PC-9 (cell line): ENCODE measurements around the gene AIG1. TPM values are rescaled to one million over a fixed set of nuclear protein-coding genes. Genes with fewer than 3 reads are reported as not detected.

ENCODE experiments used
- BruUV-seq: library from RNA; stranded (reverse); fragments of 400-500 nt; replicated peaks from 2 replicates; lab custom pipeline; 2021; lab: Mats Ljungman, UMichigan
- CTCF ChIA-PET: fragments of 300-600 bp; sonication (Branson Sonifier 250); formaldehyde crosslinking; loops from one replicate; lab custom pipeline; 2022; ENCODE audit warnings: antibody characterized with exemption; lab: Charles Lee
- POLR2A ChIA-PET: fragments of 300-600 bp; sonication (Branson Sonifier 250); formaldehyde crosslinking; loops from one replicate; lab custom pipeline; 2022; ENCODE audit warnings: antibody characterized with exemption; ENCODE audit not compliant: unreplicated experiment; lab: Charles Lee
- DNase-seq, 2 experiments: peaks; one replicate each; pipeline versions ENCODE4 v3.0.0 to v3.0.0-alpha.2; 2015 to 2022; ENCODE audit warnings: mixed read lengths in 1 of 2
- H2AFZ ChIP-seq: fragments of 200-600 bp; sonication (generic); 2 replicates; pipeline ENCODE4 v1.8.1; 2017; ENCODE audit warnings: antibody characterized with exemption
- H3F3A ChIP-seq: fragments of 200-600 bp; sonication (generic); 2 replicates; pipeline ENCODE4 v1.8.1; 2017; ENCODE audit warnings: antibody characterized with exemption, mild to moderate bottlenecking, low read depth; ENCODE audit not compliant: insufficient read depth
- H3K27ac ChIP-seq: fragments of 200-600 bp; sonication (generic); 2 replicates; pipeline ENCODE4 v1.6.1; 2016; ENCODE audit warnings: mixed run types
- H3K27me3 ChIP-seq: fragments of 200-600 bp; sonication (generic); 2 replicates; pipeline ENCODE4 v1.6.1; 2016; ENCODE audit warnings: low read depth, mixed run types; ENCODE audit not compliant: insufficient read depth
- H3K36me3 ChIP-seq: fragments of 200-600 bp; sonication (generic); 2 replicates; pipeline ENCODE4 v1.6.1; 2016; ENCODE audit warnings: low read depth, mixed run types
- H3K4me1 ChIP-seq: fragments of 200-600 bp; sonication (generic); replicated peaks from 2 replicates; pipeline ENCODE4 v1.6.1; 2016; ENCODE audit warnings: mixed run types; ENCODE audit not compliant: insufficient read depth
- H3K4me2 ChIP-seq: fragments of 200-600 bp; sonication (generic); 2 replicates; pipeline ENCODE4 v1.6.1; 2017; ENCODE audit warnings: mixed run types
- H3K4me3 ChIP-seq: fragments of 200-600 bp; sonication (generic); 2 replicates; pipeline ENCODE4 v1.6.1; 2016; ENCODE audit warnings: mixed run types
- H3K79me2 ChIP-seq: fragments of 200-600 bp; sonication (generic); 2 replicates; pipeline ENCODE4 v1.6.1; 2017; ENCODE audit warnings: low read depth, mixed run types
- H3K9me2 ChIP-seq: fragments of 200-600 bp; sonication (generic); 2 replicates; pipeline ENCODE4 v1.8.1; 2017; ENCODE audit warnings: mild to moderate bottlenecking; ENCODE audit not compliant: insufficient read depth
- H3K9me3 ChIP-seq: fragments of 200-600 bp; sonication (generic); 2 replicates; pipeline ENCODE4 v1.8.1; 2016; ENCODE audit warnings: low read depth; ENCODE audit not compliant: insufficient read depth
- H4K20me1 ChIP-seq: fragments of 200-600 bp; sonication (generic); 2 replicates; pipeline ENCODE4 v1.8.1; 2017; ENCODE audit not compliant: insufficient read depth
- EZH2 ChIP-seq: fragments of 200-600 bp; sonication (generic); IDR thresholded peaks from 2 replicates; pipeline ENCODE4 v1.8.0; 2017; ENCODE audit warnings: antibody characterized with exemption, low read depth
- intact Hi-C: fragments of 100-400 bp; cut with micrococcal nuclease; formaldehyde crosslinking; loops from one replicate; pipeline ENCODE4 v1.10.0; 2022; ENCODE audit not compliant: unreplicated experiment
- total RNA-seq: library from RNA; stranded (reverse); gene quantifications from 2 replicates; pipeline ENCODE4 v1.2.3, GENCODE V29; 2021
- TF ChIP-seq, protein P1 (sequence below): fragments of 200-600 bp; sonication (generic); conservative IDR thresholded peaks from 2 replicates; pipeline ENCODE4 v1.6.1; 2017; ENCODE audit warnings: mixed run types, antibody characterized with exemption, mild to moderate bottlenecking, moderate library complexity

AIG1 gene
- total RNA-seq, 1 experiment from 2014 or later, result 37.7 TPM

DNA sequence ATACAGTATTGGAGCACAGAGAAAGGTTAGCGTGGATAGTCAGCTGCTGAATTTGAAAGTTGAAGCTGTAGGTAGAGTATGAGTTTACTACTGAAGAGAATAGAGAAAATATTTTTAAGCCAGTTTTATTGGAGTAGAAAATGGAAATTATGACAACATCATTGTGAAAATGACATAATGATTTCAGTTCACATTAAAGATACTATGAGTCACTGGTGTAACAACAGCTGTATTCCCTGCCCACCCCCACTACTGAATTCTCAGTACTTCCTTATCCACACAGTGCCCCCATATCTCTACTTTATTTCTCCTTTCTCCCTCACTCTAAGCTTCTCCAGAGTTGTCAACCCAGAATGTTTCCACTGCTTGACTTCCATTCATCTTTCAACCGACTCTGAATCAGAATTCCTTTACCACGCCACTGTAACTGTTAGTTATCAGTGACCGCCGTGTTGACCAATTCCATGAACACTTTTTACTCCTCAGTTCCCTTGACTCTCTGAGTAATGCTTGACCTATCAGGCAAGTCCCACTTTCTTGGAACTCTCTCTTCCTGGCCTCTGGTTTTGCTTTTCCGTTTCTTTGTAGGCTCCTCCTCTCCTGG is 139.6 kb downstream of the AIG1 start:
- ChIA-PET CTCF (no interaction called here), POLR2A (no interaction called here)
- Histone ChIP-seq H2AFZ (no peak overlapping the region), H3K79me2 (no peaks in the 10 kb centered on the region), H3K4me3 (no peak overlapping the region), H3K4me2 (no peak overlapping the region), H3K4me1 (no peaks in the 10 kb centered on the region), H3F3A (no peaks in the 10 kb centered on the region), H3K36me3 (no peaks in the 10 kb centered on the region), H3K9me3 (no peaks in the 10 kb centered on the region), H3K27me3 (no peaks in the 10 kb centered on the region), H3K9me2 (peaks cover 7% of the 10 kb centered on the region; the same call in 1 of the 2 replicates), H4K20me1 (no peaks in the 10 kb centered on the region), H3K27ac (no peak overlapping the region)
- intact Hi-C loops, result no loop called here
- TF ChIP-seq, protein P1, sequence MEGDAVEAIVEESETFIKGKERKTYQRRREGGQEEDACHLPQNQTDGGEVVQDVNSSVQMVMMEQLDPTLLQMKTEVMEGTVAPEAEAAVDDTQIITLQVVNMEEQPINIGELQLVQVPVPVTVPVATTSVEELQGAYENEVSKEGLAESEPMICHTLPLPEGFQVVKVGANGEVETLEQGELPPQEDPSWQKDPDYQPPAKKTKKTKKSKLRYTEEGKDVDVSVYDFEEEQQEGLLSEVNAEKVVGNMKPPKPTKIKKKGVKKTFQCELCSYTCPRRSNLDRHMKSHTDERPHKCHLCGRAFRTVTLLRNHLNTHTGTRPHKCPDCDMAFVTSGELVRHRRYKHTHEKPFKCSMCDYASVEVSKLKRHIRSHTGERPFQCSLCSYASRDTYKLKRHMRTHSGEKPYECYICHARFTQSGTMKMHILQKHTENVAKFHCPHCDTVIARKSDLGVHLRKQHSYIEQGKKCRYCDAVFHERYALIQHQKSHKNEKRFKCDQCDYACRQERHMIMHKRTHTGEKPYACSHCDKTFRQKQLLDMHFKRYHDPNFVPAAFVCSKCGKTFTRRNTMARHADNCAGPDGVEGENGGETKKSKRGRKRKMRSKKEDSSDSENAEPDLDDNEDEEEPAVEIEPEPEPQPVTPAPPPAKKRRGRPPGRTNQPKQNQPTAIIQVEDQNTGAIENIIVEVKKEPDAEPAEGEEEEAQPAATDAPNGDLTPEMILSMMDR, result no peak
- no peak for TF ChIP-seq EZH2
- DNase-seq, result no peak
- no TSS peak for BruUV-seq

DNA sequence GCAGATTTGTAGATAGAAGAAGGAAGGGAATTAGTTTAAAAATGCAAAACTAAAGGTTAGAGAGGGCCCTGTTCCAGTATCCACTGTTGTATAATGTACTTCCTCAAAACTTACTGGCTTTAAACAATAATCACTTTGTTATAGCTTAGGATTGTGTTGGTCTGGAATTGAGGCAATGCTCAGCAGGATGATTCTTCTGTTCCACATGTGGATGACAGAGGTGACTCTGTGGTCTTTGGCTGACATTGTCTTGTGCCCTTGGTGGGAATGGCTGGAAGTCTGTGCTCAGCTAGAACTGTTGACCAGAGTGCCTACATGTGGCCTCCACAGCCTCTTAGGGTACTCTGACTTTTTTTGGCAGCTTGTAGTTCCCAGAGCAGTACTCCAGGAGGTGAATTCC is 143.4 kb downstream of the AIG1 start:
- CTCF ChIA-PET, result no interaction called here
- POLR2A ChIA-PET, result no interaction called here
- no peaks in the 10 kb centered on the region for H3K4me1 ChIP-seq
- no peaks in the 10 kb centered on the region for H3K36me3 ChIP-seq
- intact Hi-C loops, result no loop called here
- BruUV-seq, result no TSS peak
- no peak overlapping the region for H2AFZ ChIP-seq
- H3K9me3 ChIP-seq, result no peaks in the 10 kb centered on the region
- no peak for DNase-seq
- TF ChIP-seq EZH2, result no peak
- TF ChIP-seq, protein P1, result no peak
- no peaks in the 10 kb centered on the region for H4K20me1 ChIP-seq
- no peaks in the 10 kb centered on the region for H3K79me2 ChIP-seq
- no peak overlapping the region for H3K4me2 ChIP-seq
- H3K9me2 ChIP-seq, result no peaks in the 10 kb centered on the region
- H3F3A ChIP-seq, result no peaks in the 10 kb centered on the region
- no peaks in the 10 kb centered on the region for H3K27me3 ChIP-seq
- H3K27ac ChIP-seq, result no peak overlapping the region
- H3K4me3 ChIP-seq, result no peak overlapping the region

DNA sequence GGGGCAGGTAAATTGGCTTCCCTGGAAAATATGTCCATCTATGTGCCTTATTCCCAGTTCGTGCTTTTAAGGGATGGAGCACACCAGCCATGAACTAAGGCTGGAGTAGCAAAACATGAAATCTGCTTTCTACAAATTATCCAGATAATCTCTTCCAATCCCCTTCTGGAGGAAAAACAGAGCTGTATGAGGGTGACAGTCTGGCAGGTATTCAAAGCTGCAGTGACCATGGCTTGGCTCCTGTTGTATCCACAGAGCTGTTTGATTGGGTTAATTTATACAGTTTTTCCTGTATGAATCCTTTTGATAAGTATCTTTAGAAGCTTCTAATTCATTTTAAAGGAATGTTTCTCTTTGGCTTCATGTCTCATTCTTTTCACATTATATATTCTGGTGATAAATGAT is 144.4 kb downstream of the AIG1 start:
- TF ChIP-seq EZH2, result no peak
- TF ChIP-seq, protein P1, result no peak
- CTCF ChIA-PET, result no interaction called here

More for the DNA sequence above, 144.4 kb downstream of the AIG1 start:
- BruUV-seq, result no TSS peak
- POLR2A ChIA-PET, result no interaction called here
- Histone ChIP-seq H3K4me1 (no peaks in the 10 kb centered on the region), H3K36me3 (no peaks in the 10 kb centered on the region), H2AFZ (no peak overlapping the region), H3K27me3 (no peaks in the 10 kb centered on the region), H3K79me2 (no peaks in the 10 kb centered on the region), H3K9me3 (no peaks in the 10 kb centered on the region), H3K27ac (no peak overlapping the region), H3K4me3 (no peak overlapping the region), H3K9me2 (no peaks in the 10 kb centered on the region), H4K20me1 (no peaks in the 10 kb centered on the region), H3F3A (no peaks in the 10 kb centered on the region), H3K4me2 (no peak overlapping the region)
- intact Hi-C loops, result no loop called here
- DNase-seq, result no peak
